ENCODE measurements around the gene SETD3.
"Not testable (repeated sequence)": the region's sequence is repeated elsewhere in the genome, so short reads cannot be mapped to it uniquely, and the experiment has no call there.

SETD3 gene

GRCh38 chr14:99363051-99363450 is 117.6 kb downstream of the SETD3 start:
- no peak for DNase-seq (ENCODE audit: low read depth in 2 of 3, low spot score in 2 of 3)

GRCh38 chr14:99361596-99362215 is 119.0 kb downstream of the SETD3 start:
- no peak for DNase-seq (ENCODE audit: low read depth in 2 of 3, low spot score in 2 of 3)

GRCh38 chr14:99360774-99361595 is 119.7 kb downstream of the SETD3 start:
- DNase-seq (ENCODE audit: low read depth in 2 of 3, low spot score in 2 of 3): no peak

- DNase-seq (ENCODE audit: low read depth in 2 of 3, low spot score in 2 of 3): no peak
Measured at GRCh38 chr14:99359906-99360305, 120.8 kb downstream of the SETD3 start.

GRCh38 chr14:99357916-99358390 is 122.7 kb downstream of the SETD3 start:
- no peak for DNase-seq (ENCODE audit: low read depth in 2 of 3, low spot score in 2 of 3)

- no peak for DNase-seq (ENCODE audit: low read depth in 2 of 3, low spot score in 2 of 3)
Measured at GRCh38 chr14:99357151-99357915, 123.3 kb downstream of the SETD3 start.

- DNase-seq (ENCODE audit: low read depth in 2 of 3, low spot score in 2 of 3): no peak
Measured at GRCh38 chr14:99356031-99356608, 124.5 kb downstream of the SETD3 start.

- DNase-seq (ENCODE audit: low read depth in 2 of 3, low spot score in 2 of 3): no peak
Measured at GRCh38 chr14:99354166-99354875, 126.3 kb downstream of the SETD3 start.

GRCh38 chr14:99352688-99353280 is 127.9 kb downstream of the SETD3 start:
- no peak for DNase-seq (ENCODE audit: low read depth in 2 of 3, low spot score in 2 of 3)

- no peak for DNase-seq (ENCODE audit: low read depth in 2 of 3, low spot score in 2 of 3)
Measured at GRCh38 chr14:99351166-99352007, 129.3 kb downstream of the SETD3 start.

GRCh38 chr14:99350751-99351150 is 129.9 kb downstream of the SETD3 start:
- no peak for DNase-seq (ENCODE audit: low read depth in 2 of 3, low spot score in 2 of 3)

GRCh38 chr14:99349721-99350495 is 130.8 kb downstream of the SETD3 start:
- no peak for DNase-seq (ENCODE audit: low read depth in 2 of 3, low spot score in 2 of 3)

- no peak for DNase-seq (ENCODE audit: low read depth in 2 of 3, low spot score in 2 of 3)
Measured at GRCh38 chr14:99348816-99349614, 131.6 kb downstream of the SETD3 start.

GRCh38 chr14:99348231-99348630 is 132.4 kb downstream of the SETD3 start:
- not testable (repeated sequence) for DNase-seq (ENCODE audit: low read depth in 2 of 3, low spot score in 2 of 3)
